HepG2 (cell line): ENCODE data around the gene NET1. TPM values are rescaled to one million over a fixed set of nuclear protein-coding genes. Genes with fewer than 3 reads are reported as not detected.

Experiments used
- DMTF1 ChIP-seq: sonication (generic); formaldehyde crosslinking; IDR thresholded peaks from 2 replicates; pipeline ENCODE4 v1.4.0; 2020; ENCODE audit warnings: mild to moderate bottlenecking, missing genetic modification reagents
- FOSL1 ChIP-seq: sonication (generic); formaldehyde crosslinking; IDR thresholded peaks from 2 replicates; pipeline ENCODE4 v1.9.0; 2021; ENCODE audit warnings: missing genetic modification reagents, borderline replicate concordance
- GATAD1 ChIP-seq: IDR thresholded peaks from 2 replicates; pipeline ENCODE4 v1.6.1; 2016; ENCODE audit warnings: missing genetic modification reagents, missing compliant biosample characterization
- NFE2L2 ChIP-seq: fragments of 150-350 bp; IDR thresholded peaks from 2 replicates; pipeline ENCODE4 v1.6.1; 2014; ENCODE audit warnings: low read length
- NFIC ChIP-seq: IDR thresholded peaks from 2 replicates; pipeline ENCODE4 v1.6.1; 2012; ENCODE audit warnings: mild to moderate bottlenecking, low read length, inconsistent platforms
- NFRKB ChIP-seq: fragments of 450-650 bp; IDR thresholded peaks from 2 replicates; pipeline ENCODE4 v1.6.1; 2017
- PAWR ChIP-seq: sonication (generic); formaldehyde crosslinking; IDR thresholded peaks from 2 replicates; pipeline ENCODE4 v1.4.0; 2020; ENCODE audit warnings: missing genetic modification reagents, mild to moderate bottlenecking, borderline replicate concordance
- SMAD3 ChIP-seq: sonication (generic); formaldehyde crosslinking; IDR thresholded peaks from 2 replicates; pipeline ENCODE4 v1.4.0; 2020; ENCODE audit warnings: missing genetic modification reagents
- U2AF1 ChIP-seq: fragments of 200-400 bp; formaldehyde crosslinking; optimal IDR thresholded peaks from 2 replicates; pipeline ENCODE3; 2017; ENCODE audit warnings: mild to moderate bottlenecking, low read depth, low read length
- ZFAT ChIP-seq: sonication (generic); formaldehyde crosslinking; conservative IDR thresholded peaks from 2 replicates; pipeline ENCODE4 v1.8.1; 2023; ENCODE audit warnings: missing genetic modification reagents, inconsistent platforms
- ZFP1 ChIP-seq: IDR thresholded peaks from 2 replicates; pipeline ENCODE4 v1.6.1; 2016
- ZFP36 ChIP-seq: fragments of 150-350 bp; IDR thresholded peaks from 2 replicates; pipeline ENCODE4 v1.6.1; 2018; ENCODE audit warnings: borderline replicate concordance, low read length, low read depth; ENCODE audit not compliant: partially characterized antibody
- ZNF20 ChIP-seq: sonication (generic); formaldehyde crosslinking; IDR thresholded peaks from 2 replicates; pipeline ENCODE4 v1.4.0; 2020; ENCODE audit warnings: mild to moderate bottlenecking, moderate library complexity, missing genetic modification reagents
- ZNF275 ChIP-seq: sonication (generic); formaldehyde crosslinking; IDR thresholded peaks from 2 replicates; pipeline ENCODE4 v1.8.0; 2022; ENCODE audit warnings: missing genetic modification reagents, mild to moderate bottlenecking, inconsistent platforms, borderline replicate concordance
- ZNF280B ChIP-seq: sonication (generic); formaldehyde crosslinking; IDR thresholded peaks from 2 replicates; pipeline ENCODE4 v1.5.0; 2020; ENCODE audit warnings: missing genetic modification reagents, mild to moderate bottlenecking, borderline replicate concordance
- ZNF292 ChIP-seq: sonication (generic); formaldehyde crosslinking; IDR thresholded peaks from 2 replicates; pipeline ENCODE4 v1.8.1; 2022; ENCODE audit warnings: mild to moderate bottlenecking, low read depth, missing genetic modification reagents, borderline replicate concordance
- ZNF790 ChIP-seq: sonication (generic); formaldehyde crosslinking; IDR thresholded peaks from 2 replicates; pipeline ENCODE4 v1.8.0; 2022; ENCODE audit warnings: missing genetic modification reagents, mild to moderate bottlenecking, borderline replicate concordance
- ZNF850 ChIP-seq: sonication (generic); formaldehyde crosslinking; conservative IDR thresholded peaks from 2 replicates; pipeline ENCODE4 v1.9.0; 2021; ENCODE audit warnings: mild to moderate bottlenecking, missing genetic modification reagents
- ZNF891 ChIP-seq: sonication (generic); formaldehyde crosslinking; IDR thresholded peaks from 2 replicates; pipeline ENCODE4 v1.5.0; 2020; ENCODE audit warnings: mild to moderate bottlenecking, missing genetic modification reagents
- polyA plus RNA-seq, 8 experiments: library from polyadenylated mRNA; depleted of rRNA in 3 of 8; stranded (reverse) in 7 of 8; unstranded in 1 of 8; fragments of >200 nt; fragmentation: Illumina TruSeq in 4 of 8; extraction: Trizol in 4 of 8; gene quantifications; 2 replicates each; pipeline versions ENCODE4 v1.2.1 to v1.2.3, GENCODE V29; 2011 to 2016; ENCODE audit warnings: low read depth in 4 of 8, missing spikeins in 1 of 8, mixed read lengths in 1 of 8; ENCODE audit not compliant: insufficient read depth in 1 of 8
- total RNA-seq, 5 experiments: library from RNA; depleted of rRNA; stranded (reverse); fragments of >200 nt; fragmentation: Illumina TruSeq; extraction: Trizol; gene quantifications; 2 replicates each; pipeline ENCODE4 v1.2.3, GENCODE V29; 2016; ENCODE audit warnings: low read depth in 1 of 5
- TF ChIP-seq, protein P1 (sequence below): sonication (generic); formaldehyde crosslinking; IDR thresholded peaks from 2 replicates; pipeline ENCODE4 v1.4.0; 2020; ENCODE audit warnings: missing genetic modification reagents, low read depth, mild to moderate bottlenecking, borderline replicate concordance
- TF ChIP-seq, protein P2 (sequence below), 2 experiments: sonication (generic) in 1 of 2; formaldehyde crosslinking in 1 of 2; IDR thresholded peaks; 2 replicates each; pipeline versions ENCODE4 v1.5.1 to v1.6.1; 2011 to 2020; ENCODE audit warnings: borderline replicate concordance in 1 of 2, low read depth in 1 of 2, low read length in 1 of 2, mild to moderate bottlenecking in 1 of 2, missing genetic modification reagents in 1 of 2, moderate library complexity in 1 of 2

NET1 gene
- total and polyA plus RNA-seq, 2 of the 13 experiments (the other 11 are each of a cell fraction or from before 2014, with no cell fraction given): 48.1 to 65.8 TPM

DNA sequence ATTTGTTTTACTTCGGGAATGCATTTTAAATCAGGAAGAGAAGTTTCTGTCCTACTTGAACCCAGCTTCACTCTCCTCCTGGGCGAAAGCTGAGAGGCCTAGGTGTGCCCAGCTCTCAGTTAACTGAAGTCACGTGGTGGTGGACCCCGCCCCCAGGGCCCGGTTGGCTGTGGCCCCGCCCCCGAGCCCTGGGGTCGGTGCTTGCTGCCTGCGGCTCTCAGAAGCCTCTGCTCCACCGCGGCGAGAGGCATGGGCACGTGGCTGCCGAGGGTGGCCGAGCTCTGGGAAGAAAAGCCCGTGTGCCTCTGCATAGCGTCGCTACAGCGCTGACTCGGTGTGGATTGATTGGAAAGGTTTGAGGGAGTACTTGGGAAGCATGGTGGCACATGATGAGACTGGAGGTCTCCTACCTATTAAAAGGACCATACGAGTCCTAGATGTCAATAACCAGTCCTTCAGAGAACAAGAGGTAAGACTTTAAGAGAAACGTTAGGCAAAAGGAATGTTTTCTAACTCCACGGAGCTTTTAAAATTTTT, 34.1 kb downstream of the NET1 start (continued):
- peak; percentile 37; the same call in 1 of the 2 replicates for TF ChIP-seq NFIC
- 0 out of 2 replicates have a peak, but pooled peaks have one; percentile 68 for TF ChIP-seq ZNF891 (CRISPR knock-in tag)
- TF ChIP-seq, protein P1, sequence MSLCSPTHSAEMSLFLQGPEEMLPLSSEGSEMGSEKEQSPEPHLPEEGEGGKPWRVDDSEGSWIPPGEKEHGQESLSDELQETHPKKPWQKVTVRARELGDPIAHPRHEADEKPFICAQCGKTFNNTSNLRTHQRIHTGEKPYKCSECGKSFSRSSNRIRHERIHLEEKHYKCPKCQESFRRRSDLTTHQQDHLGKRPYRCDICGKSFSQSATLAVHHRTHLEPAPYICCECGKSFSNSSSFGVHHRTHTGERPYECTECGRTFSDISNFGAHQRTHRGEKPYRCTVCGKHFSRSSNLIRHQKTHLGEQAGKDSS (CRISPR knock-in tag): peak; percentile 96
- peak; percentile 78; the same call in 1 of the 2 replicates for TF ChIP-seq ZNF275 (CRISPR knock-in tag)
- TF ChIP-seq NFRKB: no peak
- TF ChIP-seq GATAD1 (CRISPR knock-in tag): peak; percentile 75
- no peak for TF ChIP-seq ZFP36
- TF ChIP-seq, protein P2, sequence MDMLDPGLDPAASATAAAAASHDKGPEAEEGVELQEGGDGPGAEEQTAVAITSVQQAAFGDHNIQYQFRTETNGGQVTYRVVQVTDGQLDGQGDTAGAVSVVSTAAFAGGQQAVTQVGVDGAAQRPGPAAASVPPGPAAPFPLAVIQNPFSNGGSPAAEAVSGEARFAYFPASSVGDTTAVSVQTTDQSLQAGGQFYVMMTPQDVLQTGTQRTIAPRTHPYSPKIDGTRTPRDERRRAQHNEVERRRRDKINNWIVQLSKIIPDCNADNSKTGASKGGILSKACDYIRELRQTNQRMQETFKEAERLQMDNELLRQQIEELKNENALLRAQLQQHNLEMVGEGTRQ (IDR thresholded peaks at IDR 0.05; ENCODE audit: low read depth, low read length): peak; percentile 89
- TF ChIP-seq, protein P2 (CRISPR knock-in tag; IDR thresholded peaks at IDR 0.05; ENCODE audit: borderline replicate concordance): peak; percentile 94; the same call in 1 of the 2 replicates
- TF ChIP-seq ZNF280B (CRISPR knock-in tag): peak; percentile 86; the same call in 1 of the 2 replicates
- peak; percentile 65; the same call in 1 of the 2 replicates for TF ChIP-seq SMAD3 (CRISPR knock-in tag)
- TF ChIP-seq PAWR (CRISPR knock-in tag): no peak
- 0 out of 2 replicates have a peak, but pooled peaks have one; percentile 53 for TF ChIP-seq ZNF20 (CRISPR knock-in tag)
- TF ChIP-seq ZNF850: no peak
- peak; percentile 69; the same call in 1 of the 2 replicates for TF ChIP-seq ZNF292 (CRISPR knock-in tag)
- TF ChIP-seq NFE2L2: no peak
- TF ChIP-seq ZFAT (CRISPR knock-in tag): no peak
- no peak for TF ChIP-seq FOSL1 (CRISPR knock-in tag)
- TF ChIP-seq U2AF1: no peak
- TF ChIP-seq DMTF1 (CRISPR knock-in tag): no peak
- no peak for TF ChIP-seq ZNF790
- peak; percentile 78; the same call in 1 of the 2 replicates for TF ChIP-seq ZFP1
